Keratinocyte (primary cell): ENCODE results near the gene TMEM132D. TPM values are rescaled to one million over a fixed set of nuclear protein-coding genes. Genes with fewer than 3 reads are reported as not detected.

Source experiments
- DNase-seq: peaks from one replicate; pipeline ENCODE4 v3.0.0-alpha.2; 2011; ENCODE audit warnings: low read depth, missing footprints, low spot score
- FAIRE-seq: peaks from 2 replicates; lab custom pipeline; 2011; peaks lifted over from hg19 to GRCh38; lab: Jason Lieb, UNC
- H2AFZ ChIP-seq: 2 replicates; pipeline ENCODE4 v1.6.0; 2012; ENCODE audit warnings: low read length, control low read depth, inconsistent platforms; ENCODE audit not compliant: control insufficient read depth
- H3K27ac ChIP-seq: 2 replicates; pipeline ENCODE4 v1.5.1; 2011; ENCODE audit warnings: low read length; ENCODE audit not compliant: control insufficient read depth, insufficient read depth
- H3K27me3 ChIP-seq: 3 replicates; pipeline ENCODE4 v1.6.0; 2011; ENCODE audit warnings: low read length; ENCODE audit not compliant: control insufficient read depth, insufficient read depth; ENCODE audit errors: extremely low read depth
- H3K36me3 ChIP-seq, 2 experiments: 2 replicates in 1 of 2; 3 replicates in 1 of 2; pipeline ENCODE4 v1.5.1; 2011; ENCODE audit warnings: low read length in 2 of 2, mild to moderate bottlenecking in 1 of 2; ENCODE audit not compliant: control insufficient read depth in 2 of 2, insufficient read depth in 2 of 2; ENCODE audit errors: extremely low read depth in 1 of 2
- H3K4me1 ChIP-seq: 3 replicates; pipeline ENCODE4 v1.5.1; 2011; ENCODE audit warnings: low read length; ENCODE audit not compliant: control insufficient read depth, insufficient read depth; ENCODE audit errors: extremely low read depth
- H3K4me2 ChIP-seq: 3 replicates; pipeline ENCODE4 v1.6.0; 2011; ENCODE audit warnings: low read depth, low read length; ENCODE audit not compliant: control insufficient read depth, insufficient read depth; ENCODE audit errors: extremely low read depth
- H3K4me3 ChIP-seq, 3 experiments: fragments of 200-600 bp in 1 of 3; sonication (generic) in 1 of 3; 2 replicates in 2 of 3; 3 replicates in 1 of 3; pipeline ENCODE4 v1.5.1; 2011 to 2016; ENCODE audit warnings: low read length in 3 of 3, mild to moderate bottlenecking in 3 of 3, control low read depth in 2 of 3, inconsistent platforms in 1 of 3, low read depth in 1 of 3, mixed read lengths in 1 of 3, mixed run types in 1 of 3, moderate library complexity in 1 of 3; ENCODE audit not compliant: control insufficient read depth in 2 of 3, insufficient read depth in 2 of 3; ENCODE audit errors: extremely low read depth in 1 of 3
- H3K79me2 ChIP-seq: 2 replicates; pipeline ENCODE4 v1.6.0; 2012; ENCODE audit warnings: low read length; ENCODE audit not compliant: control insufficient read depth, insufficient read depth
- H3K9ac ChIP-seq: 3 replicates; pipeline ENCODE4 v1.6.0; 2011; ENCODE audit warnings: low read length; ENCODE audit not compliant: control insufficient read depth, insufficient read depth; ENCODE audit errors: extremely low read depth
- H3K9me1 ChIP-seq: 3 replicates; pipeline ENCODE4 v1.6.0; 2011; ENCODE audit warnings: low read length; ENCODE audit not compliant: control insufficient read depth, insufficient read depth; ENCODE audit errors: extremely low read depth
- H3K9me3 ChIP-seq: 2 replicates; pipeline ENCODE4 v1.5.1; 2012; ENCODE audit warnings: low read depth, low read length; ENCODE audit not compliant: control insufficient read depth
- H4K20me1 ChIP-seq: 3 replicates; pipeline ENCODE4 v1.6.0; 2011; ENCODE audit warnings: low read length; ENCODE audit not compliant: control insufficient read depth, insufficient read depth; ENCODE audit errors: extremely low read depth
- EZH2 ChIP-seq: IDR thresholded peaks from one replicate; pipeline ENCODE4 v1.6.1; 2012; ENCODE audit warnings: inconsistent platforms, mild to moderate bottlenecking, low read length, moderate library complexity
- dilution Hi-C: fragments of 300-500 bp; cut with MboI; formaldehyde crosslinking; loops from one replicate; pipeline ENCODE4 v1.7.0; 2020; ENCODE audit warnings: low sequenced_read_pairs; ENCODE audit not compliant: extremely low pct_ligation_motif_present
- polyA plus RNA-seq, 5 experiments: library from polyadenylated mRNA; depleted of rRNA in 3 of 5; stranded (reverse) in 3 of 5; stranded (forward) in 1 of 5; unstranded in 1 of 5; fragments of >200 nt; gene quantifications; 1 replicate in 1 of 5; 2 replicates in 3 of 5; 3 replicates in 1 of 5; pipeline versions ENCODE4 v1.2.1 to v1.2.3, GENCODE V29; 2011 to 2012; ENCODE audit warnings: missing spikeins in 2 of 5, low read depth in 1 of 5, low replicate concordance in 1 of 5
- TF ChIP-seq, protein P1 (sequence below), 3 experiments: IDR thresholded peaks in 1 of 3; conservative IDR thresholded peaks in 1 of 3; optimal IDR thresholded peaks in 1 of 3; 2 replicates in 2 of 3; 3 replicates in 1 of 3; pipeline versions ENCODE3 to v1.5.1; 2011; ENCODE audit warnings: low read length in 3 of 3, mild to moderate bottlenecking in 3 of 3, moderate library complexity in 2 of 3, control low read depth in 1 of 3, inconsistent platforms in 1 of 3; ENCODE audit not compliant: insufficient read depth in 2 of 3; ENCODE audit errors: extremely low read depth in 1 of 3

Gene TMEM132D
- polyA plus RNA-seq, 1 donor (not counting 4 experiments of a cell fraction or from before 2014, with no cell fraction given) = not detected

DNA sequence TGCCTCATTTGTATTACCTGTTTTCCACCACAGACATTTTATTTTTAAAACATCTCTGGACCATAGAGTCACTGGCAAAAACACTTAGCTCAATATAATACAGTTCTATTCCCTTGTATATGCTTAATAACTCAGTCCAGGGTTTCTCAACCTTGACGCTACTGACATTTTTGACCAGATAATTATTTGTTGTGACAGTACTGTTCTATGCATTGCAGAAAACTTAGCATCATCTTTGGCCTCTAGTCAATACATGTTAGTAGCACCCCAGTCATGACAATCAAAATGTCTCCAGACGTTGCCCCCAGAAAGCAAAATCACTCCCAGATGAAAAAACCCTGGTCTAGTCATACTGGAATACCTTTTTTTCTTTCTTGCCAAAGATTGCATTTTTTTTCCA is 174.7 kb downstream of the TMEM132D start:
- TF ChIP-seq EZH2 = no peak
- TF ChIP-seq, protein P1, sequence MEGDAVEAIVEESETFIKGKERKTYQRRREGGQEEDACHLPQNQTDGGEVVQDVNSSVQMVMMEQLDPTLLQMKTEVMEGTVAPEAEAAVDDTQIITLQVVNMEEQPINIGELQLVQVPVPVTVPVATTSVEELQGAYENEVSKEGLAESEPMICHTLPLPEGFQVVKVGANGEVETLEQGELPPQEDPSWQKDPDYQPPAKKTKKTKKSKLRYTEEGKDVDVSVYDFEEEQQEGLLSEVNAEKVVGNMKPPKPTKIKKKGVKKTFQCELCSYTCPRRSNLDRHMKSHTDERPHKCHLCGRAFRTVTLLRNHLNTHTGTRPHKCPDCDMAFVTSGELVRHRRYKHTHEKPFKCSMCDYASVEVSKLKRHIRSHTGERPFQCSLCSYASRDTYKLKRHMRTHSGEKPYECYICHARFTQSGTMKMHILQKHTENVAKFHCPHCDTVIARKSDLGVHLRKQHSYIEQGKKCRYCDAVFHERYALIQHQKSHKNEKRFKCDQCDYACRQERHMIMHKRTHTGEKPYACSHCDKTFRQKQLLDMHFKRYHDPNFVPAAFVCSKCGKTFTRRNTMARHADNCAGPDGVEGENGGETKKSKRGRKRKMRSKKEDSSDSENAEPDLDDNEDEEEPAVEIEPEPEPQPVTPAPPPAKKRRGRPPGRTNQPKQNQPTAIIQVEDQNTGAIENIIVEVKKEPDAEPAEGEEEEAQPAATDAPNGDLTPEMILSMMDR (optimal IDR thresholded peaks at IDR 0.05 in 1 of 3, IDR thresholded peaks at IDR 0.05 in 1 of 3, conservative IDR thresholded peaks at IDR 0.05 in 1 of 3; ENCODE audit: extremely low read depth in 1 of 3, insufficient read depth in 2 of 3, low read length in 3 of 3) = no peak
- Histone ChIP-seq H2AFZ (no peak overlapping the region), H4K20me1 (no peaks in the 10 kb centered on the region), H3K4me3 (no peak overlapping the region), H3K27me3 (no peaks in the 10 kb centered on the region), H3K27ac (no peak overlapping the region), H3K9me3 (peaks cover 2% of the 10 kb centered on the region), H3K4me2 (no peak overlapping the region), H3K79me2 (no peaks in the 10 kb centered on the region), H3K9me1 (no peaks in the 10 kb centered on the region), H3K9ac (no peak overlapping the region), H3K36me3 (no peaks in the 10 kb centered on the region), H3K4me1 (no peaks in the 10 kb centered on the region)
- DNase-seq (no peak), FAIRE-seq (no peak)
- dilution Hi-C loops = no loop called here

DNA sequence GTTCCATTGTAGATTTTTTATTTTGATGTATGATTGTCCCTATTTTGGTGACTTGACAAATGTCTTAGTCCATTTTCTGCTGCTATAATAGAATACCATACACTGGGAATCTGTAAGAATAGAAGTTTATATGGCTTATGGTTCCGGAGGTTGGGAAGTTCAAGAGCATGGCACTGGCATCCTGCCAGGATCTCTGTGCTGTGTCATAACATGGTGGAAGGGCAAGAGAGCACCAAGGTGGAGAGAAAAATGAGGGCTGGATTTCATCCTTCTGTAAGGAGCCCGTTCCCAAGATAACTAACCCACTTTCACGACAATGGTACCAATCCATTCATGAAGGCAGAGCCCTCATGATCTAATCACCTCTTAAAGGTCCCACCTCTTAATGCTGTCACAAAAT is 176.7 kb downstream of the TMEM132D start:
- no peak for TF ChIP-seq EZH2
- TF ChIP-seq, protein P1 (optimal IDR thresholded peaks at IDR 0.05 in 1 of 3, IDR thresholded peaks at IDR 0.05 in 1 of 3, conservative IDR thresholded peaks at IDR 0.05 in 1 of 3; ENCODE audit: extremely low read depth in 1 of 3, insufficient read depth in 2 of 3, low read length in 3 of 3) = no peak
- no peak for DNase-seq
- Histone ChIP-seq H3K9me3 (no peaks in the 10 kb centered on the region), H3K9me1 (no peaks in the 10 kb centered on the region), H3K4me1 (no peaks in the 10 kb centered on the region), H3K27ac (no peak overlapping the region), H4K20me1 (no peaks in the 10 kb centered on the region), H3K4me2 (no peak overlapping the region), H3K27me3 (no peaks in the 10 kb centered on the region), H3K4me3 (no peak overlapping the region), H3K9ac (no peak overlapping the region), H3K36me3 (no peaks in the 10 kb centered on the region), H3K79me2 (no peaks in the 10 kb centered on the region), H2AFZ (no peak overlapping the region)
- FAIRE-seq = no peak
- dilution Hi-C loops = no loop called here
